ENCODE results near the gene OLFML3.

GRCh38 chr1:113934006-113934405 lies 45.3 kb upstream of the OLFML3 start:
- TF ChIP-seq CTCF (IDR thresholded peaks at IDR 0.05) (no peak), EZH2phosphoT487 (IDR thresholded peaks at IDR 0.05) (no peak)

Measured in neural progenitor cell (in vitro differentiated cells).